ENCODE measurements around the gene SCARF1. TPM values are rescaled to one million over a fixed set of nuclear protein-coding genes. Genes with fewer than 3 reads are reported as not detected.
"Not testable (repeated sequence)": the region's sequence is repeated elsewhere in the genome, so short reads cannot be mapped to it uniquely, and the experiment has no call there.

The SCARF1 gene
- total RNA-seq, 1 donor from 2014 or later: 5.7 TPM

GRCh38 chr17:1663934-1664333, 18.4 kb upstream of the SCARF1 start:
- not testable (repeated sequence) for H3K9ac ChIP-seq (ENCODE audit: low read depth in 1 of 3, low read length in 3 of 3); H3K9me3 ChIP-seq (ENCODE audit: control insufficient read depth in 3 of 3, low read length in 3 of 3); H3K27ac ChIP-seq (ENCODE audit: low read depth, low read length); H3K27me3 ChIP-seq (ENCODE audit: control insufficient read depth in 3 of 3, insufficient read depth in 3 of 3, low read length in 3 of 3); H3K4me1 ChIP-seq (ENCODE audit: control insufficient read depth in 3 of 3, insufficient read depth in 3 of 3, low read length in 3 of 3); H3K4me3 ChIP-seq (ENCODE audit: low read length in 3 of 3)
- H3K36me3 ChIP-seq (ENCODE audit: control insufficient read depth in 3 of 3, insufficient read depth in 3 of 3, low read length in 3 of 3): peaks cover 42 to 61% (median 53%) of the 10 kb centered on the region in 3 donors

GRCh38 chr17:1661045-1661444, 15.5 kb upstream of the SCARF1 start:
- peaks cover 64 to 76% (median 67%) of the 10 kb centered on the region in 3 donors for H3K36me3 ChIP-seq (ENCODE audit: control insufficient read depth in 3 of 3, insufficient read depth in 3 of 3, low read length in 3 of 3)
- no peak overlapping the region for H3K27ac ChIP-seq (ENCODE audit: low read depth, low read length)

DNA sequence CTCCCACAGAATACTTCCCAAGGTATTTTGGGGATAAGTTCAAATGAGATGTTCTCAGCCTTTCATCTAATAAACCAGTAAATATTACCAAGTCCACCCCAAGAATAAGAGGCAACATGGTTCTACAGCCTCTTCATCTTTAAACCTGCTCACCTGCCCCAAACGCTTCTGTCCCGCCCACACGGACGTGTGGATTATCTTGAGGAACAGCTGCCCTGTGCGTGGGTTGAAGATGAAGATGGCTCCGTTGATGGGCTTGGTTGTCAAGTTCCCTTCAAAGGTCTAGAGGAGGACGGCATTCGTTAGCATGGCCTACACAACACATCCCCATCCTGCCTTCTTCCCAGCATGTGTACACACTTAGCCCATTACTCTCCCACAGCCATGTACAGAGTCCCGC, 12.6 kb upstream of the SCARF1 start:
- no peak overlapping the region for H3K9ac ChIP-seq (ENCODE audit: low read depth in 1 of 3, low read length in 3 of 3)
- H3K4me1 ChIP-seq (ENCODE audit: control insufficient read depth in 3 of 3, insufficient read depth in 3 of 3, low read length in 3 of 3): no peaks in the 10 kb centered on the region
- H3K27me3 ChIP-seq (ENCODE audit: control insufficient read depth in 3 of 3, insufficient read depth in 3 of 3, low read length in 3 of 3): no peaks in the 10 kb centered on the region
- H3K36me3 ChIP-seq (ENCODE audit: control insufficient read depth in 3 of 3, insufficient read depth in 3 of 3, low read length in 3 of 3): peaks cover 78 to 88% (median 83%) of the 10 kb centered on the region in 3 donors
- H3K9me3 ChIP-seq (ENCODE audit: control insufficient read depth in 3 of 3, low read length in 3 of 3): no peaks in the 10 kb centered on the region
- no peak overlapping the region for H3K27ac ChIP-seq (ENCODE audit: low read depth, low read length)
- no peak overlapping the region for H3K4me3 ChIP-seq (ENCODE audit: low read length in 3 of 3)

More at GRCh38 chr17:1661045-1661444, 15.5 kb upstream of the SCARF1 start:
- Histone ChIP-seq H3K9ac (ENCODE audit: low read depth in 1 of 3, low read length in 3 of 3) (no peak overlapping the region), H3K4me1 (ENCODE audit: control insufficient read depth in 3 of 3, insufficient read depth in 3 of 3, low read length in 3 of 3) (no peaks in the 10 kb centered on the region), H3K9me3 (ENCODE audit: control insufficient read depth in 3 of 3, low read length in 3 of 3) (no peaks in the 10 kb centered on the region), H3K27me3 (ENCODE audit: control insufficient read depth in 3 of 3, insufficient read depth in 3 of 3, low read length in 3 of 3) (no peaks in the 10 kb centered on the region), H3K4me3 (ENCODE audit: low read length in 3 of 3) (no peak overlapping the region)

DNA sequence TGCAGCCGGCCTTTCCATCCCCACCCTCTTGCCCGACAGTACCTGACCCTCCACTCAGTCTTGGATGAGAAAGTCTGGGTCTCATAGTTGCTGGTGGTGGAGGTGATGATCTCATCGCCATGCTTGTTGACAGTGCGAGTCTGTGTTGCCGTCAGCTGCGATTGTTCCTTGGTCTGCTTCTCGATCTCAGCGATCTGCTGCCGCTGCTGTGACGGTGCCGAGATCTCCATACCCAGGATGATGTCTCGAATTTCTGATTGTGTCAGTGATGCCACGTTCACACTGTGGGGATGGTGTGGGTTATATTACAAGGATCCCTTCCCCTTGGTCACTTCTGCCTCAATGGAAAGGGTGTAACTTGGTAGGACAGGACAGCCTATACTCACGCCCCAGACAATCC, 8.2 kb upstream of the SCARF1 start:
- Histone ChIP-seq H3K36me3 (ENCODE audit: control insufficient read depth in 3 of 3, insufficient read depth in 3 of 3, low read length in 3 of 3) (peaks cover 73 to 78% (median 73%) of the 10 kb centered on the region in 3 donors), H3K4me1 (ENCODE audit: control insufficient read depth in 3 of 3, insufficient read depth in 3 of 3, low read length in 3 of 3) (peaks cover 15 to 18% (median 18%) of the 10 kb centered on the region in 3 donors), H3K4me3 (ENCODE audit: low read length in 3 of 3) (no peak overlapping the region), H3K9me3 (ENCODE audit: control insufficient read depth in 3 of 3, low read length in 3 of 3) (no peaks in the 10 kb centered on the region), H3K9ac (ENCODE audit: low read depth in 1 of 3, low read length in 3 of 3) (no peak overlapping the region), H3K27me3 (ENCODE audit: control insufficient read depth in 3 of 3, insufficient read depth in 3 of 3, low read length in 3 of 3) (no peaks in the 10 kb centered on the region), H3K27ac (ENCODE audit: low read depth, low read length) (no peak overlapping the region)

DNA sequence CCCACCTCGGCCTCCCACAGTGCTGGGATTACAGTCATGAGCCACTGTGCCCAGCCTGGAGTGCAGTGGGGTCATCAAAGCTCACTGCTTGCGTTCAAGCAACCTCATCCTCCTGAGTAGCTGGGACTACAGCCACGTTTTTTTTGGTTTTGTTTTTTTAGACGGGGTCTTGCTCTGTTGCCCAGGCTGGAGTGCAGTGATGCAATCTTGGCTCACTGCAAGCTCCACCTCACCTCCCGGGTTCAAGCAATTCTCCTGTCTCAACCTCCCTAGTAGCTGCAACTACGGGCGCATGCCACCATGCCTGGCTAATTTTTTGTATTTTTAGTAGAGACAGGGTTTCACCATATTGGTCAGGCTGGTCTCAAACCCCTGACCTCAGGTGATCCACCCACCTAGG, 7.3 kb upstream of the SCARF1 start:
- H3K4me1 ChIP-seq (ENCODE audit: control insufficient read depth in 3 of 3, insufficient read depth in 3 of 3, low read length in 3 of 3): peaks cover 22 to 27% (median 26%) of the 10 kb centered on the region in 3 donors
- H3K36me3 ChIP-seq (ENCODE audit: control insufficient read depth in 3 of 3, insufficient read depth in 3 of 3, low read length in 3 of 3): peaks cover 67 to 69% (median 67%) of the 10 kb centered on the region in 3 donors
- not testable (repeated sequence) for H3K4me3 ChIP-seq (ENCODE audit: low read length in 3 of 3); H3K27ac ChIP-seq (ENCODE audit: low read depth, low read length); H3K27me3 ChIP-seq (ENCODE audit: control insufficient read depth in 3 of 3, insufficient read depth in 3 of 3, low read length in 3 of 3); H3K9me3 ChIP-seq (ENCODE audit: control insufficient read depth in 3 of 3, low read length in 3 of 3); H3K9ac ChIP-seq (ENCODE audit: low read depth in 1 of 3, low read length in 3 of 3)

DNA sequence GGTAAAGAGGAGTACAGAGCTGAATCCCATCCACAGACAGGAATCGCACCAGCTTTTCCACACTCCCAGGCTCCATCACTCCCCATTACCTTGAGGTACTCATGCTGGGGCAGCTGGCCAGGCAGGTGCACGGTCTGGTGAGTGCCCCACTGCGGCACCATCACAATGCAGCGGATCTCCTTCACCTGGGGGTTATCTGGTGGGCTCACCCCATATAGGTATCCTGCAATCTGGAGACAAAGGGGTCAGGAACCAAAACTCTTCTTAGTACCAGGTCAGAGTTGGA, 6.0 kb upstream of the SCARF1 start:
- Histone ChIP-seq H3K4me1 (ENCODE audit: control insufficient read depth in 3 of 3, insufficient read depth in 3 of 3, low read length in 3 of 3) (peaks cover 29 to 36% (median 36%) of the 10 kb centered on the region in 3 donors), H3K9me3 (ENCODE audit: control insufficient read depth in 3 of 3, low read length in 3 of 3) (no peaks in the 10 kb centered on the region), H3K9ac (ENCODE audit: low read depth in 1 of 3, low read length in 3 of 3) (no peak overlapping the region), H3K4me3 (ENCODE audit: low read length in 3 of 3) (no peak overlapping the region), H3K27ac (ENCODE audit: low read depth, low read length) (no peak overlapping the region), H3K27me3 (ENCODE audit: control insufficient read depth in 3 of 3, insufficient read depth in 3 of 3, low read length in 3 of 3) (no peaks in the 10 kb centered on the region), H3K36me3 (ENCODE audit: control insufficient read depth in 3 of 3, insufficient read depth in 3 of 3, low read length in 3 of 3) (peaks cover 66 to 68% (median 67%) of the 10 kb centered on the region in 3 donors)

DNA sequence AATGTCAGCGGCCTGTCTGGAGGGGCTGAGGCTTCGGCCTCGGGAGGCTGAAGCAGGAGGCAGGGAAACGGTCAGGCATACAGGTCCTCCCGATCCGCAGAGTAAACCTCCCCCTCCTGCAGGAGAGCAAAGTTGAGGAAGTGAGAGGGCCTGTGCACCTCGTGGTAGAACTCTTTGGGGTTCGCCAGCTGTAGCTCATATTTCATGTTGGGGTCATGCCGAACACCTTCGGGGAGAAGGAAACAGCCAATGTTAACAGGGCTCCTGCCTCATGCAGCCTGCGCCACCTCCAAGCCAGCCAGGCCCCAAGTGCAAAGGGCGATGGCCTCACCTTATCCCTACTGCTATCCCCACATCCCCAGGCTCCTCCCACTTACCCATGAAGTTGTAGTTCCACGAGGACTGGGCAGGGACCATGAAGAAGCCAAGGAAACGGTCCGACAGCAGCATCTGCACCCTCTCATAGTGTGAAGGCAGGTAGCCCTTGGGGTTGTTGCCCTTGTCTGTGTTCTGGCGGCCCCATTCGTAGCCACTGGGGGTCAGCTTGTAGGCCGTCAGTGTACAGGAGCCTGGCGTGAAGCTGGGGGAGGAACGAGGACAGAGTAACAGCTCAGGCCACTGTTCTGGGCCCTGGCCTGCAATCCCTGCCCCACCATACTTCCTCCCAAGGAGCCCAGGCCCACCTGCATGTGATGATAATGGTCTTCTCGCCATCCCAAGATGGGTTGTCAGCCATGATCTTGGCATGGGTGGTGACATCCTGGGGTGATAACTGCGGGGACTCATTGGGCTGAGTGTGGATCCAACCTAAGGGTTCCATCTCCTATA, 5.4 kb upstream of the SCARF1 start:
- no peak overlapping the region for H3K4me3 ChIP-seq (ENCODE audit: low read length in 3 of 3)
- H3K27me3 ChIP-seq (ENCODE audit: control insufficient read depth in 3 of 3, insufficient read depth in 3 of 3, low read length in 3 of 3): no peaks in the 10 kb centered on the region
- H3K36me3 ChIP-seq (ENCODE audit: control insufficient read depth in 3 of 3, insufficient read depth in 3 of 3, low read length in 3 of 3): peaks cover 66 to 68% (median 67%) of the 10 kb centered on the region in 3 donors
- H3K9ac ChIP-seq (ENCODE audit: low read depth in 1 of 3, low read length in 3 of 3): peak overlapping the region in 2 of 3 donors; percentile 81 to 96
- H3K4me1 ChIP-seq (ENCODE audit: control insufficient read depth in 3 of 3, insufficient read depth in 3 of 3, low read length in 3 of 3): peaks cover 34 to 42% (median 42%) of the 10 kb centered on the region in 3 donors
- H3K9me3 ChIP-seq (ENCODE audit: control insufficient read depth in 3 of 3, low read length in 3 of 3): no peaks in the 10 kb centered on the region
- no peak overlapping the region for H3K27ac ChIP-seq (ENCODE audit: low read depth, low read length)

DNA sequence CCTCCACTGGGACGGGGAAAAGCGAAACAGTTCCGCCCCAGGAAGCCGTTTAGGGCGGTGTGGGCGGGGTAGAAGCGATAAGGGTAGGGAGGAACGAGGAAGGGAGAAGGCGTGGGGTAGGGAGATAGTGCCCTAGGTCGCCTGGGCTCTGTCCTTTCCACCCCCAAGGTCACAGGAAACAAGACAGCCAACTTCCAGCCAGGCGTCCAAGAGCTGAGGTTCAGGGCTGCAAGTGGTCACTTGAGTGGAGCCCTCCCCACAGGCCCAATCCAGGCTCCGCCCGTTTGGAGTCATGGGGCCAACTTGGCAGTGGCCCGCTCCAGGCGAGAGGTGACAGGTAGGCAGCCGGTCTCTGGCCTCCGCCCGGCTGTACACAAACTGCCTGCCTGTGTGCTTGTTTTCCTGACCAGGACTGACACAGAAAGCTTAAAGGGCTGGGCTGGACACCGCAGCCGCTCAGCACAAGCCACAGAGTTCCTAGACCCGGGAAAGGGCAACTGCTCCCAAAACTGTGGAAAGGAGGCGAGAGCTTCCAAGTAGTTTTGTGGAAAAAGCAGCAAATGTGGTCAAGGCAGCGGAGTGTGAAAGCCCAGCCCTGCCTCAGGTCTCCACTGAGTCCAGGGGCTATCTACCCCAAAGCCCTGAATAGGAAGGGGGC, 4.4 kb upstream of the SCARF1 start, which contains the start of gene RILP:
Gene RILP, minus strand, starts transcription at position 23 of the 658 bp plus-strand sequence. CDS start 62 bp downstream, outside the sequence.
- Histone ChIP-seq H3K9ac (ENCODE audit: low read depth in 1 of 3, low read length in 3 of 3) (peak within 1 kb of the TSS; percentile 85 to 96 (median 90)), H3K27me3 (ENCODE audit: control insufficient read depth in 3 of 3, insufficient read depth in 3 of 3, low read length in 3 of 3) (no peaks in the 10 kb centered on the region), H3K9me3 (ENCODE audit: control insufficient read depth in 3 of 3, low read length in 3 of 3) (no peaks in the 10 kb centered on the region), H3K4me1 (ENCODE audit: control insufficient read depth in 3 of 3, insufficient read depth in 3 of 3, low read length in 3 of 3) (peaks cover 37 to 47% (median 44%) of the 10 kb centered on the region in 3 donors), H3K4me3 (ENCODE audit: low read length in 3 of 3) (peak within 1 kb of the TSS; percentile 77 to 85 (median 84)), H3K36me3 (ENCODE audit: control insufficient read depth in 3 of 3, insufficient read depth in 3 of 3, low read length in 3 of 3) (peaks cover 61 to 69% (median 63%) of the 10 kb centered on the region in 3 donors), H3K27ac (ENCODE audit: low read depth, low read length) (peak within 1 kb of the TSS; percentile 88)

- Histone ChIP-seq H3K9ac (ENCODE audit: low read depth in 1 of 3, low read length in 3 of 3) (peak overlapping the region; percentile 85 to 96 (median 90)), H3K27me3 (ENCODE audit: control insufficient read depth in 3 of 3, insufficient read depth in 3 of 3, low read length in 3 of 3) (no peaks in the 10 kb centered on the region), H3K4me1 (ENCODE audit: control insufficient read depth in 3 of 3, insufficient read depth in 3 of 3, low read length in 3 of 3) (peaks cover 39 to 55% (median 50%) of the 10 kb centered on the region in 3 donors), H3K4me3 (ENCODE audit: low read length in 3 of 3) (peak overlapping the region; percentile 77 to 85 (median 84)), H3K9me3 (ENCODE audit: control insufficient read depth in 3 of 3, low read length in 3 of 3) (no peaks in the 10 kb centered on the region), H3K36me3 (ENCODE audit: control insufficient read depth in 3 of 3, insufficient read depth in 3 of 3, low read length in 3 of 3) (peaks cover 55 to 62% (median 57%) of the 10 kb centered on the region in 3 donors), H3K27ac (ENCODE audit: low read depth, low read length) (peak overlapping the region; percentile 88)
Measured at GRCh38 chr17:1648963-1649843, 3.7 kb upstream of the SCARF1 start.

All from skeletal muscle tissue (tissue), 4 donors.